ENCODE data around the gene LRRC73.

DNA sequence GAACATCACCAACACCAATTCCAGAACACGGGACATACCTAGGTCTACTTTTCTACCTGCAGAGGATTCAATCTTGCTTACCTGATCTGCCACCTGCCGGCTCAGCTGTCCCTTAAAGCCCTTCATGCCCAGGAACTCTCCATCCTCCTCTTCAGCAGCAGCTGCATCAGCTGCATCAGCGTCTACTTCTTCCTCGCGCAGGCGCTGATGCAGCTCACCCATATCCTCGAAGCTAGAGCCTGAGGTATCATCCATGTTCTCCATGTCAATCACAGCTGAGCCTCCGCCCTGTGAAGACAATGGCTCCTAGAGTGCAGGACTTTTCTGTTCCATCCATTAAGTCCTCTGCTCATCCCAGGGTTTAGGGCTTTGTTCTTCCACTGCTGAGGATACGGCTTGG lies 5.7 kb upstream of the LRRC73 start:
- no peak for TF ChIP-seq POLR2AphosphoS5 (IDR thresholded peaks at IDR 0.05; ENCODE audit: low read depth, low read length)
- TF ChIP-seq, protein P1, sequence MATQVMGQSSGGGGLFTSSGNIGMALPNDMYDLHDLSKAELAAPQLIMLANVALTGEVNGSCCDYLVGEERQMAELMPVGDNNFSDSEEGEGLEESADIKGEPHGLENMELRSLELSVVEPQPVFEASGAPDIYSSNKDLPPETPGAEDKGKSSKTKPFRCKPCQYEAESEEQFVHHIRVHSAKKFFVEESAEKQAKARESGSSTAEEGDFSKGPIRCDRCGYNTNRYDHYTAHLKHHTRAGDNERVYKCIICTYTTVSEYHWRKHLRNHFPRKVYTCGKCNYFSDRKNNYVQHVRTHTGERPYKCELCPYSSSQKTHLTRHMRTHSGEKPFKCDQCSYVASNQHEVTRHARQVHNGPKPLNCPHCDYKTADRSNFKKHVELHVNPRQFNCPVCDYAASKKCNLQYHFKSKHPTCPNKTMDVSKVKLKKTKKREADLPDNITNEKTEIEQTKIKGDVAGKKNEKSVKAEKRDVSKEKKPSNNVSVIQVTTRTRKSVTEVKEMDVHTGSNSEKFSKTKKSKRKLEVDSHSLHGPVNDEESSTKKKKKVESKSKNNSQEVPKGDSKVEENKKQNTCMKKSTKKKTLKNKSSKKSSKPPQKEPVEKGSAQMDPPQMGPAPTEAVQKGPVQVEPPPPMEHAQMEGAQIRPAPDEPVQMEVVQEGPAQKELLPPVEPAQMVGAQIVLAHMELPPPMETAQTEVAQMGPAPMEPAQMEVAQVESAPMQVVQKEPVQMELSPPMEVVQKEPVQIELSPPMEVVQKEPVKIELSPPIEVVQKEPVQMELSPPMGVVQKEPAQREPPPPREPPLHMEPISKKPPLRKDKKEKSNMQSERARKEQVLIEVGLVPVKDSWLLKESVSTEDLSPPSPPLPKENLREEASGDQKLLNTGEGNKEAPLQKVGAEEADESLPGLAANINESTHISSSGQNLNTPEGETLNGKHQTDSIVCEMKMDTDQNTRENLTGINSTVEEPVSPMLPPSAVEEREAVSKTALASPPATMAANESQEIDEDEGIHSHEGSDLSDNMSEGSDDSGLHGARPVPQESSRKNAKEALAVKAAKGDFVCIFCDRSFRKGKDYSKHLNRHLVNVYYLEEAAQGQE (IDR thresholded peaks at IDR 0.05; ENCODE audit: insufficient read depth in 1 of 2, low read depth in 2 of 2, low read length in 2 of 2) = no peak
- no peak for TF ChIP-seq FOXP2 (optimal IDR thresholded peaks at IDR 0.05; ENCODE audit: borderline replicate concordance, extremely low read depth, extremely low read length, insufficient read depth)
